IMR-90 (cell line): ENCODE data around the gene NNT.

Experiments
- CTCF ChIP-seq: conservative IDR thresholded peaks from 2 replicates; pipeline ENCODE4 v1.5.1; 2012; ENCODE audit warnings: mild to moderate bottlenecking, low read depth, low read length, improper control_type of control experiment
- POLR2A ChIP-seq: IDR thresholded peaks from 2 replicates; pipeline ENCODE4 v1.6.1; 2012; ENCODE audit warnings: mild to moderate bottlenecking, low read depth, low read length
- RAD21 ChIP-seq: IDR thresholded peaks from 2 replicates; pipeline ENCODE4 v1.6.1; 2012; ENCODE audit warnings: low read length, improper control_type of control experiment

DNA sequence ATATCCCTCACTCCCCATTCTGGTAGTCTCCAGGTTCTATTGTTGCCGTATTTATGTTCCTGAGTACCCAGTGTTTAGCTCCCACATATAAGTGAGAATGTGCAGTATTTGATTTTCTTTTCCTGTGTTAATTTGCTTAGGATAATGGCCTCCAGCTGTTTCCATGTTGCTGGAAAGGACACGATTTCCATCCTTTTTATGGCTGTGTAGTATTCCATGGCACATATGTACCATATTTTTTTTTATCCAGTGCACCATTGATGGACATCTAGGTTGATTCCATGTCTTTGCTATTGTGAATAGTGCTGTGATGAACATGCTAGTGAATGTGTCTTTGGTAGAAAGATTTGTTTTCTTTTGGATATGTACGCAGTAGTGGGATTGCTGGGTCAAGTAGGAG, 98.2 kb downstream of the NNT start:
- no peak for TF ChIP-seq RAD21
- TF ChIP-seq CTCF = no peak
- TF ChIP-seq POLR2A = no peak
